Retinal pigment epithelial cell (primary cell): ENCODE measurements around the gene KSR2.

ENCODE experiments used
- DNase-seq: peaks from one replicate; pipeline ENCODE4 v3.0.0-alpha.2; 2010; ENCODE audit warnings: low read depth
- H3K4me3 ChIP-seq: 2 replicates; pipeline ENCODE4 v1.5.1; 2011; ENCODE audit warnings: mild to moderate bottlenecking, low read length, control low read depth, moderate library complexity
- TF ChIP-seq, protein P1 (sequence below): conservative IDR thresholded peaks from 2 replicates; pipeline ENCODE4 v1.5.1; 2011; ENCODE audit warnings: low read depth, low read length, control low read depth, inconsistent platforms

Gene KSR2

DNA sequence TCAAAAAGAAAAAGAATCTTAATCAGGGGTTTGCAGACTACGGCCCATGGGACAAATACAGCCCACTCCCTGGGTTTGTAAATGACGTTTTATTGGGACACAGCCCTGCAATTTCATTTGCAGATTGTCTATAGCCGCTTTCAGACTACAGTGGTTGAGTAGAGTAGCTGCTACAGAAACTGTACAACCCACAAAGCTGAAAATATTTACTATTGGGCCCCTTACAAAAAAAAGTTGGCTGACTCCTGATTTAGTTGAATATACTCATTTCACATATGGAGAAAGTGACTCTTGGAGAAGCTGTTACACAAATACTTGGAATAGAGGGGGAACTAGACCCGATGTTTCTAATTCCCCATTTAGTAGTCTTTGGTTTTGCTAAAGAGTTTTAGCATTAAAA lies 444.8 kb downstream of the KSR2 start:
- TF ChIP-seq, protein P1, sequence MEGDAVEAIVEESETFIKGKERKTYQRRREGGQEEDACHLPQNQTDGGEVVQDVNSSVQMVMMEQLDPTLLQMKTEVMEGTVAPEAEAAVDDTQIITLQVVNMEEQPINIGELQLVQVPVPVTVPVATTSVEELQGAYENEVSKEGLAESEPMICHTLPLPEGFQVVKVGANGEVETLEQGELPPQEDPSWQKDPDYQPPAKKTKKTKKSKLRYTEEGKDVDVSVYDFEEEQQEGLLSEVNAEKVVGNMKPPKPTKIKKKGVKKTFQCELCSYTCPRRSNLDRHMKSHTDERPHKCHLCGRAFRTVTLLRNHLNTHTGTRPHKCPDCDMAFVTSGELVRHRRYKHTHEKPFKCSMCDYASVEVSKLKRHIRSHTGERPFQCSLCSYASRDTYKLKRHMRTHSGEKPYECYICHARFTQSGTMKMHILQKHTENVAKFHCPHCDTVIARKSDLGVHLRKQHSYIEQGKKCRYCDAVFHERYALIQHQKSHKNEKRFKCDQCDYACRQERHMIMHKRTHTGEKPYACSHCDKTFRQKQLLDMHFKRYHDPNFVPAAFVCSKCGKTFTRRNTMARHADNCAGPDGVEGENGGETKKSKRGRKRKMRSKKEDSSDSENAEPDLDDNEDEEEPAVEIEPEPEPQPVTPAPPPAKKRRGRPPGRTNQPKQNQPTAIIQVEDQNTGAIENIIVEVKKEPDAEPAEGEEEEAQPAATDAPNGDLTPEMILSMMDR = no peak
- no peak for DNase-seq
- H3K4me3 ChIP-seq = no peak overlapping the region

DNA sequence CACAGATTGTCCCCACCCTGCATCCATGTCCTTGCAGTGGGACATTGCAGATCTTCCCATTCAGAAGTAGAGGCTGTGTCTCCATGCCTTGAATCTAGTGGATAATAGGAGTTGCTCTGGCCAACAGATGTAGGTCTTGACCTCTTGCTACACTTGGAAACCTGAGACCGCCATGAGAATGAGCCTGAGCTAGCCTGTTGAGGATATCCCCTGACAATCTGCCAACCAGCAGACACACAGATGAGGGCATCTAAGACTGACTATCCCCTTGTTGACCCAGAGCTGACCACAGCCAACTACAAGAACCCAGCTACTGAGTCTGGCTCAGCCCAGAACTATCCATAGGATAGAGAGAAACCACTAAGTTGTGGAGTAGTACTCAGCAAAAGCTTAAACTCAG lies 446.2 kb downstream of the KSR2 start:
- TF ChIP-seq, protein P1 = no peak
- no peak overlapping the region for H3K4me3 ChIP-seq
- no peak for DNase-seq

DNA sequence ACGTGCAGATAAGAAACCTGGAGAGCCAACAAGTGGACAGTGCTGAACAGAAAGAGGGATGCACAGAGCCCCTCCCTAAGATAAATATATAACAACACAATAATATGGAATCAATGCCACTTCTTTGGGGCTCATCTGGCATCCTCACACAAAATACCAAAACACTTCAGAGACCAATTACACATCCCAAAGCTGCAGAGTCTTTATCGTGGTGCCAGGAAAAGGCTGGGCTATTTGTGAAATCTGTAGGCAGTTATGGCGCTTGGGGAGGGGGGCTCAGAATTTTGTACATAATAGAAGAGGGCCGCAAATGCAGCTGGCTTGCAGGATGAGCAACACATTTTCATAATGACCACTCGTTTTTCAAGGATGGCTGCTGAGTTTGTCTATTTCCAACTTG lies 446.9 kb downstream of the KSR2 start:
- TF ChIP-seq, protein P1 = no peak
- no peak for DNase-seq
- no peak overlapping the region for H3K4me3 ChIP-seq

DNA sequence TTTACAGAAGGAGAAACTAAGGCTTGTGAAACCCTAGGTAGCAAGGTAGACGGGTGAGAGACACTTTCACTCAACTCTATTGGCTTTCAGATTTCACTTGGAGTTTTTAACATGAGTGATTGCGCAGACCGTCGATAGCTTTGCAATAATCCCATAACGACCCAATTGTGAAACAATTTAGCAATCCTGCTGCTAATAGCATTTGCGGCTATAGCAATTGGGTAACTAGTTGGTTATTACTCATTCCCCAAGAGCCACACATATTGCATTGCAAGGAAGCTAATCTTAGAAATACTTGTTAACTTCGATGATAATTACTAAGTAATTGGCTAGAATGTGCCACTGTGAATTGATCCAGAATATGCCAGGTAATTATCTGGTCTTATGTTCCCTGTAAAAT lies 447.4 kb downstream of the KSR2 start:
- no peak for DNase-seq
- TF ChIP-seq, protein P1 = no peak
- H3K4me3 ChIP-seq = no peak overlapping the region

DNA sequence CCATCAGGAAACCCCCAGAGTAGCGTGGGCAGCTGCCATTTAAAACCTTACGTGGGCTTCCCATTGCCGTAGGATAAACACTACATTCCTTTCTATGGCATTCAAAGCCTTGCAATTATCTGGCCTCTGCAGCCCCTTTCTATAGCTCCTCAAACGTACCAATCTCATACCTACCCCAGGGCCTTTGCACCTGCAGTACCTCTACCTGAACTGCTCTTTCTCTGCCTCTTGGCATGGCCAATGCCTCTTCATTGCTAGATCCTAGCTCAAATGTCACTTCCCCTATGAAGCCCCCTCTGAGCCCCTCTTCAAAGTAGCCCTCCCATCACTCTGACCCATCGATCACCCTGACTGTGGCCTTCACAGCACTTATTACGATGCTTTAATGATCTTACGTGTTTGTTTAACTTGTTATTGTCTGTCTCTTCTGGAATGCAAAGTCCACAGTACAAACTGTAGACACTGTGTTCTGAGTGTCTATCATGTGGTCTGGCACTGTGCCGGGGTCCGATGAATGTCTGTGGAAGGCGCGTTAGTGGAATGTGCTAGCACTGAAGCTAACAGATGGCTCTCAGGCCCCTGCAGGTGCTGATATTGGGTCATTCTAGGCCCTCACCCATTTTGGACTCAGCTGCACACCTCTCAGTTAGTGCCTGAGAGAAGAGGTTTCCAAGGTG lies 450.1 kb downstream of the KSR2 start:
- no peak for DNase-seq
- TF ChIP-seq, protein P1 = no peak
- H3K4me3 ChIP-seq = no peak overlapping the region

DNA sequence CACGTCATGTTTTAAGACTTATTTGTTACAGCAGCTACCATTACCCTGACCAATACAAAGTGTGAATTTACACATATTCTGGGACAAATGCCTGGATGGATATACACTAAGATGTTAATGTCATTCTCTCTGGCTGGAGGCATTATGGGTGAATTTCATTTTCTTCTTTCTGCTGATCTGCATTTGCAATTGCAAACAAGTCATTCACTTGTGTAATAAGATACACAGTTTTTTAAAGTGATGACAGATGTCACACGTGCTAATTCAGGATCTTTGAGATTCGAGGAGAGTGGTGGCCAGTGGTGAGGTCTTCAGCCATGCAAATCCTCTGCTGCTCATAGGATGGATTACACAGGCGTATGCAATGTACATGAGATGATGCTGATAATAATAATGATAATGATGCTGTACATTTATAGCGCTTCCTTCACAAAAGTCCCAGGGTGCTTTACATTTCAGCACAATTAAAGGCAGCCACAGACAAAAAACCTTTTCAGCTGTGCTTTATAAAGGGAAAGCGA lies 451.5 kb downstream of the KSR2 start:
- TF ChIP-seq, protein P1 = no peak
- H3K4me3 ChIP-seq = no peak overlapping the region
- DNase-seq = no peak

DNA sequence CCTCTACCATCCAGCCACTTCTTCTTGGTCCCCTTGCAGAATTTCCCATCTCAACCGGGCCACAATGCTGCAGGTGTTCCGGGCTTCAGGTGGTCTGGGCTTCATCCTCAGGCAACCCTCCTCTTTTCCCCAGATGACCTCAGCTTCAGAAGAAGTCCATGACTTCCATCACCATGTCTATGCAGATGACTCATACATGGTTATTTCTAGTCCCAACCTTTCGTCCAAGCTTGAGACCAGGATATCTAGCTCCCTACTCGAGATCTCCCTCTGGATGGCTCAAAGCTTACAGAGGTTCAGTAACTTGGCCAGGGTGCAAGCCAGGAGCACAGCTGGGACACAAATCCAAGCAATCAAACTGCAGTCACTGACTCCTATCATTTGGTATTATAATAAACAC lies 452.8 kb downstream of the KSR2 start:
- DNase-seq = no peak
- H3K4me3 ChIP-seq = no peak overlapping the region
- TF ChIP-seq, protein P1 = no peak
